Adrenal gland (tissue), 5 donors: ENCODE measurements around the gene ANP32A.

Experiments used
- CTCF ChIP-seq, 6 experiments: fragments of 450-650 bp in 4 of 6; fragments of 200-600 bp in 2 of 6; sonication (generic) in 1 of 6; IDR thresholded peaks; 1 replicate in 5 of 6; 2 replicates in 1 of 6; pipeline versions ENCODE4 v1.5.1 to v1.8.0; 2016 to 2021; ENCODE audit warnings: antibody characterized with exemption in 6 of 6, mild to moderate bottlenecking in 2 of 6, moderate library complexity in 1 of 6
- POLR2A ChIP-seq, 2 donors: fragments of 450-650 bp; IDR thresholded peaks; one replicate each; pipeline ENCODE4 v1.6.1; 2017; ENCODE audit warnings: antibody characterized with exemption in 2 of 2, mild to moderate bottlenecking in 2 of 2, moderate library complexity in 1 of 2
- donor health status: DM: no; HTN: no; CAD: no.

- TF ChIP-seq POLR2A (IDR thresholded peaks at IDR 0.05) (no peak), CTCF (IDR thresholded peaks at IDR 0.05) (no peak)
Measured at GRCh38 chr15:68734352-68734751, 86.3 kb downstream of the ANP32A start.
